Neural cell (in vitro differentiated cells): Measurements from ENCODE around the gene MED27.

Source experiments
- CTCF ChIP-seq: fragments of 450-650 bp; IDR thresholded peaks from 2 replicates; pipeline ENCODE4 v1.5.1; 2014; ENCODE audit warnings: antibody characterized with exemption, mild to moderate bottlenecking, moderate library complexity; ENCODE audit not compliant: poor library complexity, severe bottlenecking
- EP300 ChIP-seq: fragments of 450-650 bp; conservative IDR thresholded peaks from 2 replicates; pipeline ENCODE4 v1.6.1; 2014; ENCODE audit warnings: antibody characterized with exemption, mild to moderate bottlenecking, moderate library complexity; ENCODE audit not compliant: poor library complexity, severe bottlenecking
- MXI1 ChIP-seq: fragments of 450-650 bp; conservative IDR thresholded peaks from 2 replicates; pipeline ENCODE4 v1.6.1; 2014; ENCODE audit warnings: antibody characterized with exemption, mild to moderate bottlenecking; ENCODE audit not compliant: poor library complexity, severe bottlenecking
- POLR2AphosphoS5 ChIP-seq: IDR thresholded peaks from 2 replicates; pipeline ENCODE4 v1.6.1; 2012
- RAD21 ChIP-seq: fragments of 450-650 bp; conservative IDR thresholded peaks from 2 replicates; pipeline ENCODE4 v1.6.1; 2014; ENCODE audit warnings: antibody characterized with exemption, mild to moderate bottlenecking, moderate library complexity

- TF ChIP-seq EP300 (no peak), CTCF (no peak), RAD21 (no peak), MXI1 (no peak), POLR2AphosphoS5 (no peak)
Observed at GRCh38 chr9:131986089-131986488, 93.6 kb downstream of the MED27 start.
